GM12892 (cell line): Measurements from ENCODE around the gene MIX23.
"Not testable (repeated sequence)": the region's sequence is repeated elsewhere in the genome, so short reads cannot be mapped to it uniquely, and the experiment has no call there.

Source experiments
- DNase-seq: peaks from one replicate; pipeline ENCODE4 v3.0.0; 2011; ENCODE audit not compliant: insufficient read length
- FAIRE-seq: peaks from 2 replicates; lab custom pipeline; 2011; peaks lifted over from hg19 to GRCh38; lab: Jason Lieb, UNC
- POLR2A ChIP-seq: IDR thresholded peaks from 2 replicates; pipeline ENCODE4 v1.6.1; 2011; ENCODE audit warnings: low read depth, low read length, control low read depth
- POLR2AphosphoS5 ChIP-seq: IDR thresholded peaks from 2 replicates; pipeline ENCODE4 v1.6.1; 2011; ENCODE audit warnings: low read depth, low read length, control low read depth
- TAF1 ChIP-seq: IDR thresholded peaks from 2 replicates; pipeline ENCODE4 v1.6.1; 2011; ENCODE audit warnings: low read depth, mild to moderate bottlenecking, control low read depth, low read length, borderline replicate concordance

MIX23 gene

DNA sequence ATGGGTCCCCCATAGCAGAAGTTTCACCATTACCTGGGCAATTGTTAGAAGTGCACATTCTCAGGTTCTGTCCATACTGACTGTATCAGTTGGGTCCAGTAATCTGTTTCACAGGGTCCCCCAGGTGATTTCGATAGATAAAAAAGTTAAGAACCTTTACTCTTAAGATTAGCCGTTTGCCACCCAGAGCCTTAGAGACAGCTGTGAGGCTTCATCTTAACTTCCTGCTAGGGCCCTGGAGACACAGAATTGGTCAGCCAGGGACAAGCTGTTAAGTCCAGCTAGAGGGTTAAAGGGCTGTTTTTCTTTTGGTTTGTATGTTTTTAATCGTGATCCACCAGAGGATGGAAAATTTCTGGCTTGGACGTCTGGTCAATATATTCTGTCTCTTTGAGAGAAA is 7.6 kb upstream of the MIX23 start:
- DNase-seq (no peak), FAIRE-seq (no peak)
- TF ChIP-seq POLR2A (no peak), POLR2AphosphoS5 (no peak), TAF1 (no peak)

DNA sequence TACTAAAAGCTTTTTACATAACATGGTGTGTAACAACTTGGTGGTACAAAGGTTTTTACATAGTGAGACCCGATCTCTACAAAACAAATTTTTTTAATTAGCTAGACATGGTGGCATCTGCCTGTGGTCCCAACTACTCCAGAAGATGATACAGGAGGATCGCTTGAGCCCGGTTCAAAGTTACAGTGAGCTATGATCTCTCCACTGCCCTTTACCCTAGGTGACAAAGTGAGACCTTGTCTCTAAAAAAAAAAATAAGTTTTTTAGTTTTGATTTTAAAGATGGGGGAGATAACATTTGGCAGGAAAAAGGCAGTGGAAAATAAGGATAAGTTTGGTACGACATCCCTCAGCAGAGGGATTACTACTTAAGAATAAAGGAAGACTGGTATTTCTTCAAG is 6.9 kb upstream of the MIX23 start:
- TF ChIP-seq POLR2AphosphoS5 (no peak), POLR2A (no peak), TAF1 (no peak)
- DNase-seq (no peak), FAIRE-seq (no peak)

DNA sequence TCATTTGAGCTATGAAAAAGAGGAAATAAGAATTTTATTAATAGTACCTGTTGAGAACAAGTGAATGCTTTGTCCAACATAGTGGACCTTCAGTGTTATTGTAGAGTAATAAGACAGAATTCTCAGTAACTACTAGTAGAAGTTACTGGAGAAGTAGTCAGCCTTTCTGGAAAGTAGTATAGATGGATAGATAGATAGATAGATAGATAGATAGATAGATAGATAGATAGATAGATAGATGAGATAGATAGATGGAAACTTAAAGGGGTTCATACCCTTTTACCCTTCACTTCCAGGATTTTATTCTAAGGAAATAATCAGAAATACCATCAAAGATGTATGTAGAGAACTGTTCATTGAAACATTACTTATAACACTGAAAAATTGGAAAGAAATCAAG is 6.2 kb upstream of the MIX23 start:
- no peak for TF ChIP-seq TAF1
- no peak for TF ChIP-seq POLR2AphosphoS5
- TF ChIP-seq POLR2A = no peak
- no peak for FAIRE-seq
- no peak for DNase-seq

DNA sequence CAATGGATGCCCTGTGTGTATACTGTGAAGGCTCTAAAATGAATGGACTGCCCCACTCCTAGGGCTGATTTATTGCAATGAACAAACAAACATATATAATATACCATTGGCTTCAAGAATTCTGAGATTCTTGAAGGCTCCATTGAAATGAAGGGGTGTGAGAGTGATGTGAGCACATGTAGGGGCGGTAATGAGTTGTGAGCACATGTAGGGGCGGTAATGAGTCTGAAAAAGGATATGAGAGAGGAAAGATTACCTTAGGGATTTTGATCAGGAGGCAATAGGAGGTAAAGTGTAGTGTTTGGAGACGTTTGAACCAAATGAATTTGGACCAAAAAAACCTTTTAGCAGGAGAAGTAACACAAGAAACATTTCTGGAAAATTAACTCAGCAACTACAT is 4.7 kb upstream of the MIX23 start:
- no peak for TF ChIP-seq TAF1
- TF ChIP-seq POLR2A = no peak
- no peak for TF ChIP-seq POLR2AphosphoS5
- DNase-seq (no peak), FAIRE-seq (no peak)

DNA sequence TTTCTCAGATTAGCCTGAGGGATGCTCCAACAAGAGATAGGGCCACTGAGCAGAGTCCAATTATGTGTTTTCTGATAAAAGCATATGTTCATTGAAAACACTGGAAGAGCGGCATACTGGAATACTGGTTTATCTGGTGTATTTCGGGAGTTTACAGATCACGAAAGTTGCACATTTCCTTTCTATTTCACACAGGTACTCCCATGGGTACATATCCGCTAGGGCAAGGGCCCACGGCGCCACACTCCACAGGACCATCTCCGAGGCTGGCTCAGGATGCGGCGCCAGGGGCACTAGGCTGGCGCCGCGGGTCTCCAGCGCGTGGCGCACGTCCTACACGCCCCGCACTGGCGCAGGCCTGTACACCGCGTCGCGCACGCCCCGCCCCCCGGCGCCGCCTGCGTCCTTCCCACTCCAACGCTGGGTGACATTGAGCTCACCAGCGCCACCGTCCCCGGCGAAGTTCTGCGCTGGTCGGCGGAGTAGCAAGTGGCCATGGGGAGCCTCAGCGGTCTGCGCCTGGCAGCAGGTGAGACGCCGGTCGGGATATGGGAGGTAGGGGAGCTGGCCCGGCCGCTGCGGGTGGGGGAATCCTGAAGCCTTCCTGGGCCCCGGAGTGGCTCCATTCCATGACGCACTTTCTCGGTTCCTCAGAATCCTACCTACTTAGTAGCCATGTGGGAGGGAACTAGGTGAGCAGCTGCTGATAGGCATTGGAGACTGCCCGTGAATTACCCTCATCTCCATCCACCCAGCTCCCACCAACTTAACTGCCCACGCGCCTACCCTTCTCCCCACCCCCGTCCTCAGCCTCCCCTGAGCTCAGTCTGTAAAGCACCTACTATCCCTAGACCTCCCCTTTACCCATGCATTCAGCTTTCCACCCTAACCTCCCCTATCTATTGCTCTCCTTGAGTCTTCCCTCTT is 1.0 kb upstream of the MIX23 start, which contains the start of gene FAM162A:
Gene FAM162A, plus strand, starts transcription at position 412 of the 927 bp plus-strand sequence. Its CDS starts 84 bp downstream, at position 496.
- peak; percentile 79 for DNase-seq
- TF ChIP-seq POLR2AphosphoS5 (peak; percentile 73; the same call in 1 of the 2 replicates), TAF1 (peak; percentile 59; the same call in 1 of the 2 replicates), POLR2A (peak; percentile 88)
- peak; percentile 98 for FAIRE-seq

DNA sequence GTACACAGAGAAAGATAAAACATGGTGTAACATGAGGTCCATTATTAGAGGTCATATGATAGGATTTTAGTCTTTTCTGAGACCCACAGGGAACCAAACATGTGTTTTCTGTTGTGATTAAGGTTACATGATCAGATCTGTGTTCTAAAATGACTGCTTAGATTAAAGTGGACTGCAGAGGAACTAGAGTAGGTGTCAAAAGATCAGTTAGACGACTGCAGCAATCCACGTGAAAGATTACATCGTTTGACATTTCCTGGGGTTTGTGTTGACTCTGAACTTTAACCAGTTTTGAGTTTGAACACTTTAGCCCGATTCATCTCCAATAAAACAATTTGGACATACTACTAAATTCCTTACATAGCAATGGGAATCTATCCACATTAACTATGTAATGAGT is 5.1 kb downstream of the MIX23 start:
- FAIRE-seq (no peak), DNase-seq (no peak)
- TF ChIP-seq POLR2A (no peak), POLR2AphosphoS5 (no peak), TAF1 (no peak)

DNA sequence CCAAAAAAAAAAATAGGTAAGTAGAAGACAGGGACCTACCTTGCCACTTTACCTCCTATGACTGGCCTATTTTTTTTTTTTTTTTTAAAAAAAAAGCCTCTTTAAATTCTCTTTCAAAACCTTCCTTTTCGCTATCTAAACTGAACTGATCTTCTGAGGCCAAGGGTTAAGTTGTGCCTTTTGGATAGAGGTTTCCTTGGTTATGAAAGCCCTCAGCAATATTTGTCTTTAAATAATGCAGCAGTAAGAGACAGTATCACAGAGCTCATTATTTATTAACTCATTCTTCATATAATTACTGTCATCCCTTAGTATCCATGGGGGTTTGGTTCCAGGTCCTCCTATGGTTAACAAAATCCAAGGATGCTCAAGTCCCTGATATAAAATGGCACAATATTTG is 9.0 kb downstream of the MIX23 start:
- TF ChIP-seq POLR2A (no peak), POLR2AphosphoS5 (no peak), TAF1 (no peak)

DNA sequence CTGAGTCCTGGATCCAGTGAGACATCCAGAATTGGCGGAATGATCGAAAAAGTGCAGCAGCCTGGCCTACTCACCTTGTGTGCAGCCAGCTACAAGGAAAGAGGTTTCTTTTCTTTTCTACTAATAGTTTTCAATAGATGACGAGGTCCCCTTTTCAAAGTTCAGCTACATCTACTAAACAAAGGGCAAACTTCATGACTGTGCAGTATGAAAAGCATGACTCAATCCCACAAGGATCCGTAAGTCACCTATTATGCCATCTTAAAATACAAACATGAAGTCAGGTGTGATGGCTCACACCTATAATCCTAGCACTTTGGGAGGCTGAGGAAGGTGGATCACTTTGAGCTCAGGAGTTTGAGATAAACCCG is 16.7 kb downstream of the MIX23 start:
- no peak for DNase-seq
- no peak for FAIRE-seq
- TF ChIP-seq TAF1 (no peak), POLR2AphosphoS5 (no peak), POLR2A (no peak)

More for the DNA sequence above, 9.0 kb downstream of the MIX23 start:
- DNase-seq = no peak
- FAIRE-seq = no peak

DNA sequence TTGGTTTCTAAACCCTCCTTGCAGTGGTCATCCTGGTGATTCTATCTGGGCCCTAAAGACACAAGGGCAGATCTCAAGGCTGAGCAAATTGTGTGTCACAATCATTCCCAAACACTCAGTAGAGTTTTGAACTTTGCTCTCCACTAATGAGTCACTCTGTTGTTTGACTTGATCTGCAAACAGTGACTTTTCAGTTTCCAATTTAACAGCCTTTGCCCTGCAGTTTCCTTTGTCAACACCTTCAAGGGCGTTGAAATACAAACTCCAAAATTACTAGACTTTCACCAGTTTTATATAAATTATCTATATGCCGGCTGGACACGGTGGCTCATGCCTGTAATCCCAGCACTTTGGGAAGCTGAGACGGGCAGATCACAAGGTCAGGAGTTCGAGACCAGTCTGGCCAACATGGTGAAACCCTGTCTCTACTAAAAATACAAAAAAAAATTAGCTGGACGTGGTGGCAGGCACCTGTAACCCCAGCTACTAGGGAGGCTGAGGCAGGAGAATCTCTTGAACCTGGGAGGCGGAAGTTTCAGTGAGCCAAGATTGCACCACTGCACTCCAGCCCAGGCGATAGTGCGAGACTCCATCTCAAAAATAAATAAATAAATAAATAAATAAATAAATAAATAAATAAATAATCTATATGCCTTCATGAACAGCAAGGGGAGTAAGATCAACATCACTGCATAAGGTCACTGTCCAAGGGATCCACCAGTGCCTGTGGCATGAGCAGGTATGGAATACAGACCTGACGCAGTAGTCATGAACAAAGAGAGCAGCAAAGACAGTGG is 17.3 kb downstream of the MIX23 start:
- FAIRE-seq = peak; percentile 56
- not testable (repeated sequence) for DNase-seq

DNA sequence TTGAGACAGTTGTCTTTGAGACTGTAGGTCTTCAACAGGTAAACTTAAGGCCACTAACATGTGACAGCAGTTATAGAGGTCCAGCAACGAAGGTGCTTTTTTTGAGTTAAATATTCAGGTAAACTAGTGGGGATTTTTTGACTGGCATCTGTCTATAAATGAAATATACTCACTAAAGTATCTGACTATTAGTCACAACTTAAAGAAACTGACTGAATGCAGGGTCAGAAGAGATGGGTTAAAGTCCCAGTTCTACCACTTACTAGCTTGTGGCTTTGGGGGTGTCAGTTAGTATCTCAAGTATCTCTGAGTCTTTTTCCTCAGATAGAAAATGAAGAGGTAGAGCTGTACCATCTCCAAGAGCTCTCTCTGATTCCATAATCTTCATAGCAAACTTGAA is 18.0 kb downstream of the MIX23 start:
- DNase-seq = no peak
- TF ChIP-seq POLR2A (no peak), POLR2AphosphoS5 (no peak), TAF1 (no peak)
- FAIRE-seq = no peak

DNA sequence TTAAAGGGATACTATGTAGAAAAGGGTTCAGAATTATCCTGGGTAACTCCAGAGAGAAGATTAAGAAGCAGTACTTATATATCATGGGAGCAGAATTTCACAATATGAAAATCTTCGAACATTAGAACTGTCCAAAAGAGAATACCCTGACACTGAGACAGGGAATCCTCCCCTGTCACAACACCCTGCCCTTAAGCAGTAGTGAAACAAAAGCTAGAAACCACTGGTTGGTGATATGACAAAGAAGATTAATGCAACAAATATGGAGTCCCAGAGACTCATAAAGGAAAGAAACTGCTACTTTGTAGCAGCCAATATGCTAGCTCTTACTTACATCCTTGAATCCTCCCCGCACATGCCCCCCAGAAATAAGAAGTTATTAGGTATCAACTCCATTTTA is 18.5 kb downstream of the MIX23 start:
- DNase-seq (no peak), FAIRE-seq (no peak)
- TF ChIP-seq TAF1 = no peak
- no peak for TF ChIP-seq POLR2A
- TF ChIP-seq POLR2AphosphoS5 = no peak
